ENCODE results near the gene SLC34A1.

DNA sequence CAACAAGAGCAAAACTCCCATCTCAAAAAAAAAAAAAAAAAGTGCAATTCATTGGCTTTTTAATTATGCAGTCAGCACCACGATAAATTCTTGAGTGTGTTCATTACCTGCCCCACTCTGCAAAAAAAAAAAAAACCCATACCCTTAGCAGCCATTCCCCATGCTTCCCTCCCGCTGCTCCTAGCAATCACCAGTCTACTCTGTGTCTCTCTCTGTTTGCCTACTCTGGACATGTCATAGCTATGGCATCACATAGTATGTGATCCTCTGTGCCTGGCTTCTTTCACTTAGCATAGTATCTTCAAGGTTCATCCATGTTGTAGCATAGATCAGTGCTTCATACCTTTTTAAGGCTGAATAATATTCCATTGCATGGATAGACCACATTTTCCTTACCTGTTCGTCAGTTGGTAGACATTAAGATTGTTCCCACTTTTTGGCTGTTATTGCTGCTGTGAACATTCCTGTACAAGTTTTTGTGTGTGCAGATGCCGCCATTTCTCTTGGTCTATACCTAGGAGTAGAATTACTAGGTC, 55.4 kb downstream of the SLC34A1 start:
- TF ChIP-seq CTCF (IDR thresholded peaks at IDR 0.05; ENCODE audit: low read depth, low read length, missing input control) (no peak), SP1 (IDR thresholded peaks at IDR 0.05) (no peak), JUND (IDR thresholded peaks at IDR 0.05) (no peak), EGR1 (IDR thresholded peaks at IDR 0.05; ENCODE audit: low read depth in 2 of 2) (no peak), RXRA (IDR thresholded peaks at IDR 0.05) (no peak), YY1 (IDR thresholded peaks at IDR 0.05) (no peak), TAF1 (conservative IDR thresholded peaks at IDR 0.05) (no peak), HNF4G (IDR thresholded peaks at IDR 0.05) (no peak), RAD21 (IDR thresholded peaks at IDR 0.05) (no peak), FOXA2 (IDR thresholded peaks at IDR 0.05) (no peak), ATF3 (IDR thresholded peaks at IDR 0.05) (no peak), GABPA (IDR thresholded peaks at IDR 0.05 in 1 of 2, conservative IDR thresholded peaks at IDR 0.05 in 1 of 2) (no peak)
- TF ChIP-seq, protein P1, sequence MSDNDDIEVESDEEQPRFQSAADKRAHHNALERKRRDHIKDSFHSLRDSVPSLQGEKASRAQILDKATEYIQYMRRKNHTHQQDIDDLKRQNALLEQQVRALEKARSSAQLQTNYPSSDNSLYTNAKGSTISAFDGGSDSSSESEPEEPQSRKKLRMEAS (IDR thresholded peaks at IDR 0.05), result no peak
